ENCODE data around the gene SORBS2.

SORBS2 gene

GRCh38 chr4:185552254-185552653, 259.7 kb downstream of the SORBS2 start:
- in situ Hi-C loops (cut with HindIII; ENCODE audit: low sequenced_read_pairs): no loop called here
- no peak for DNase-seq (ENCODE audit: low read depth)
- H3K4me3 ChIP-seq (ENCODE audit: low read depth, low read length): no peak overlapping the region
- no peak for TF ChIP-seq CTCF (IDR thresholded peaks at IDR 0.05; ENCODE audit: low read depth, low read length, missing control alignments)

- in situ Hi-C loops (cut with HindIII; ENCODE audit: low sequenced_read_pairs): no loop called here
- DNase-seq (ENCODE audit: low read depth): no peak
- no peak overlapping the region for H3K4me3 ChIP-seq (ENCODE audit: low read depth, low read length)
- TF ChIP-seq CTCF (IDR thresholded peaks at IDR 0.05; ENCODE audit: low read depth, low read length, missing control alignments): no peak
These were observed 261.1 kb downstream of the SORBS2 start for GRCh38 chr4:185550933-185551332.

GRCh38 chr4:185549095-185549639, 262.8 kb downstream of the SORBS2 start:
- in situ Hi-C loops (cut with HindIII; ENCODE audit: low sequenced_read_pairs): no loop called here
- H3K4me3 ChIP-seq (ENCODE audit: low read depth, low read length): no peak overlapping the region
- TF ChIP-seq CTCF (IDR thresholded peaks at IDR 0.05; ENCODE audit: low read depth, low read length, missing control alignments): no peak
- DNase-seq (ENCODE audit: low read depth): no peak

- no peak overlapping the region for H3K4me3 ChIP-seq (ENCODE audit: low read depth, low read length)
- TF ChIP-seq CTCF (IDR thresholded peaks at IDR 0.05; ENCODE audit: low read depth, low read length, missing control alignments): no peak
- in situ Hi-C loops (cut with HindIII; ENCODE audit: low sequenced_read_pairs): no loop called here
- DNase-seq (ENCODE audit: low read depth): no peak
These were observed 263.4 kb downstream of the SORBS2 start for GRCh38 chr4:185548587-185548986.

GRCh38 chr4:185546335-185546734, 265.7 kb downstream of the SORBS2 start:
- TF ChIP-seq CTCF (IDR thresholded peaks at IDR 0.05; ENCODE audit: low read depth, low read length, missing control alignments): no peak
- DNase-seq (ENCODE audit: low read depth): no peak
- no peak overlapping the region for H3K4me3 ChIP-seq (ENCODE audit: low read depth, low read length)
- in situ Hi-C loops (cut with HindIII; ENCODE audit: low sequenced_read_pairs): no loop called here

GRCh38 chr4:185542626-185543315, 269.2 kb downstream of the SORBS2 start:
- no peak for TF ChIP-seq CTCF (IDR thresholded peaks at IDR 0.05; ENCODE audit: low read depth, low read length, missing control alignments)
- in situ Hi-C loops (cut with HindIII; ENCODE audit: low sequenced_read_pairs): no loop called here
- no peak overlapping the region for H3K4me3 ChIP-seq (ENCODE audit: low read depth, low read length)
- DNase-seq (ENCODE audit: low read depth): no peak

Data from astrocyte of the cerebellum (primary cell).